K562 (cell line): ENCODE measurements around the gene PNPLA1. TPM values are rescaled to one million over a fixed set of nuclear protein-coding genes. Genes with fewer than 3 reads are reported as not detected.

ENCODE experiments used
- ATAC-seq: fragments of 200-7000 bp; cut with Tn5 transposase; 3 replicates; pipeline ENCODE4 v1.9.1; 2020; ENCODE audit warnings: moderate library complexity
- BruUV-seq: library from RNA; stranded (reverse); fragments of 400-500 nt; replicated peaks from 2 replicates; lab custom pipeline; 2021; lab: Mats Ljungman, UMichigan
- CTCF ChIA-PET: fragments of 300-600 bp; formaldehyde crosslinking; extraction: SDS; loops from one replicate; lab custom pipeline; 2021; ENCODE audit warnings: low intra/inter-chr PET ratio; lab: Yijun Ruan, JAX
- POLR2A ChIA-PET: fragments of 300-600, 350-650 bp; sonication (Branson Sonifier 250); formaldehyde crosslinking; extraction: SDS; loops from one replicate; lab custom pipeline; 2021; ENCODE audit warnings: antibody characterized with exemption, inconsistent platforms; lab: Yijun Ruan, JAX
- DNase-seq, 4 experiments: peaks; one replicate each; pipeline versions ENCODE4 v3.0.0 to v3.0.0-alpha.2; 2011 to 2018; ENCODE audit warnings: low spot score in 3 of 4, mixed read lengths in 3 of 4; ENCODE audit errors: extremely low read depth in 1 of 4
- FAIRE-seq: peaks from 2 replicates; lab custom pipeline; 2011; peaks lifted over from hg19 to GRCh38; lab: Jason Lieb, UNC
- H2AFZ ChIP-seq: 2 replicates; pipeline ENCODE4 v1.6.0; 2011; ENCODE audit warnings: low read depth, low read length, control low read depth, inconsistent platforms
- H3K27ac ChIP-seq: fragments of 200-600 bp; 3 replicates; pipeline ENCODE4 v1.8.0; 2011; ENCODE audit warnings: low read depth, mild to moderate bottlenecking, control low read depth, inconsistent platforms, low read length, moderate library complexity, mixed read lengths; ENCODE audit errors: extremely low read depth
- H3K27me3 ChIP-seq, 2 experiments: fragments of 300-600 bp in 1 of 2; 2 replicates in 1 of 2; 3 replicates in 1 of 2; pipeline versions ENCODE4 v1.6.0 to v1.8.0; 2011; ENCODE audit warnings: inconsistent platforms in 2 of 2, low read length in 2 of 2, mild to moderate bottlenecking in 1 of 2, mixed read lengths in 1 of 2, moderate library complexity in 1 of 2; ENCODE audit not compliant: control insufficient read depth in 2 of 2, insufficient read depth in 2 of 2
- H3K36me3 ChIP-seq: fragments of 300-600 bp; 3 replicates; pipeline ENCODE4 v1.8.0; 2011; ENCODE audit warnings: mild to moderate bottlenecking, low read length, inconsistent platforms; ENCODE audit not compliant: control insufficient read depth, insufficient read depth
- H3K4me1 ChIP-seq, 2 experiments: fragments of 200-600 bp in 1 of 2; replicated peaks in 1 of 2; 2 replicates in 1 of 2; 3 replicates in 1 of 2; pipeline versions ENCODE4 v1.5.1 to v1.8.0; 2011; ENCODE audit warnings: inconsistent platforms in 2 of 2, low read length in 2 of 2, mild to moderate bottlenecking in 1 of 2, mixed read lengths in 1 of 2, moderate library complexity in 1 of 2; ENCODE audit not compliant: control insufficient read depth in 2 of 2, insufficient read depth in 2 of 2
- H3K4me2 ChIP-seq: 2 replicates; pipeline ENCODE4 v1.6.1; 2011; ENCODE audit warnings: low read length, control low read depth, inconsistent platforms, mixed read lengths; ENCODE audit not compliant: insufficient read depth
- H3K4me3 ChIP-seq: fragments of 200-600 bp; sonication (generic), shearing (Covaris generic); 2 replicates; pipeline ENCODE4 v1.5.1; 2016; ENCODE audit warnings: control low read depth, inconsistent platforms
- H3K79me2 ChIP-seq: fragments of 200-600 bp; 3 replicates; pipeline ENCODE4 v1.8.0; 2011; ENCODE audit warnings: low read length, inconsistent platforms; ENCODE audit not compliant: control insufficient read depth, insufficient read depth
- H3K9ac ChIP-seq, 2 experiments: 2 replicates each; pipeline versions ENCODE4 v1.6.0 to v1.6.1; 2011; ENCODE audit warnings: low read depth in 2 of 2, low read length in 2 of 2, control low read depth in 1 of 2, inconsistent platforms in 1 of 2, mild to moderate bottlenecking in 1 of 2, mixed read lengths in 1 of 2; ENCODE audit not compliant: insufficient read depth in 1 of 2
- H3K9me1 ChIP-seq: one replicate; pipeline ENCODE4 v1.6.0; 2011; ENCODE audit warnings: inconsistent platforms, mild to moderate bottlenecking, low read length, moderate library complexity; ENCODE audit not compliant: control insufficient read depth, insufficient read depth
- H3K9me3 ChIP-seq: replicated peaks from 2 replicates; pipeline ENCODE4 v1.5.1; 2011; ENCODE audit warnings: low read depth, low read length, inconsistent platforms; ENCODE audit not compliant: control insufficient read depth, insufficient read depth
- H4K20me1 ChIP-seq: replicated peaks from 2 replicates; pipeline ENCODE4 v1.6.1; 2011; ENCODE audit warnings: low read length, inconsistent platforms, mixed read lengths; ENCODE audit not compliant: control insufficient read depth, insufficient read depth
- BCOR ChIP-seq: fragments of 450-650 bp; IDR thresholded peaks from 2 replicates; pipeline ENCODE4 v1.6.1; 2016
- DIDO1 ChIP-seq: fragments of 450-650 bp; IDR thresholded peaks from 2 replicates; pipeline ENCODE4 v1.6.1; 2016; ENCODE audit warnings: low read depth, missing biosample characterization, missing genetic modification characterization
- GTF2B ChIP-seq: IDR thresholded peaks from 2 replicates; pipeline ENCODE4 v1.6.1; 2011; ENCODE audit not compliant: insufficient read length; ENCODE audit errors: extremely low read depth
- JUND ChIP-seq, 2 experiments: IDR thresholded peaks; 2 replicates in 1 of 2; 3 replicates in 1 of 2; pipeline ENCODE4 v1.6.1; 2011; ENCODE audit warnings: borderline replicate concordance in 2 of 2, low read depth in 2 of 2, low read length in 2 of 2, improper control_type of control experiment in 1 of 2, missing biosample characterization in 1 of 2, missing genetic modification characterization in 1 of 2, missing genetic modification reagents in 1 of 2
- MYC ChIP-seq, 2 experiments: fragments of 250-450 bp in 1 of 2; sonication (Bioruptor Pico) in 1 of 2; IDR thresholded peaks; 2 replicates each; pipeline versions ENCODE4 v1.5.1 to v1.6.1; 2012 to 2021; ENCODE audit warnings: low read depth in 2 of 2, borderline replicate concordance in 1 of 2, improper control_type of control experiment in 1 of 2, low read length in 1 of 2, mild to moderate bottlenecking in 1 of 2, moderate library complexity in 1 of 2
- NONO ChIP-seq, 2 experiments: fragments of 200-400 bp in 1 of 2; fragments of 450-650 bp in 1 of 2; formaldehyde crosslinking in 1 of 2; IDR thresholded peaks; 2 replicates each; pipeline ENCODE4 v1.6.1; 2017; ENCODE audit warnings: low read depth in 2 of 2, mild to moderate bottlenecking in 2 of 2, moderate library complexity in 2 of 2, low read length in 1 of 2
- SRSF7 ChIP-seq: fragments of 200-400 bp; formaldehyde crosslinking; optimal IDR thresholded peaks from 2 replicates; pipeline ENCODE3; 2017; ENCODE audit warnings: mild to moderate bottlenecking, low read depth, low read length
- ZKSCAN8 ChIP-seq: fragments of 200-800 bp; sonication (Bioruptor generic); IDR thresholded peaks from 2 replicates; pipeline ENCODE4 v1.6.1; 2016; ENCODE audit warnings: missing genetic modification characterization, missing compliant biosample characterization
- ZNF3 ChIP-seq: fragments of 250-450 bp; sonication (Bioruptor Pico); IDR thresholded peaks from 2 replicates; pipeline ENCODE4 v1.5.0; 2021; ENCODE audit warnings: mild to moderate bottlenecking, moderate library complexity
- ZNF408 ChIP-seq: fragments of 250-450 bp; sonication (Bioruptor Pico); IDR thresholded peaks from 2 replicates; pipeline ENCODE4 v1.4.0; 2020; ENCODE audit warnings: low read depth, mild to moderate bottlenecking, moderate library complexity
- ZNF655 ChIP-seq: fragments of 250-450 bp; sonication (Bioruptor Pico); IDR thresholded peaks from 2 replicates; pipeline ENCODE4 v1.5.0; 2021
- WGBS: fragments of 100-300 bp; shearing (Covaris generic); methylation state at CpG from one replicate; pipeline ENCODE4 v1.1.6; 2016; ENCODE audit warnings: low coverage, mixed read lengths; ENCODE audit not compliant: insufficient coverage; ENCODE audit errors: missing lambda C conversion rate; 5-methylcytosine and 5-hydroxymethylcytosine counted together
- in situ Hi-C: fragments of 300-500 bp; cut with MboI; formaldehyde crosslinking; loops from 4 replicates; pipeline ENCODE4 v1.15.0; 2018; ENCODE audit warnings: inconsistent platforms, mixed read lengths
- intact Hi-C: fragments of 100-400 bp; cut with micrococcal nuclease; formaldehyde crosslinking; loops from 2 replicates; pipeline ENCODE4 v1.14.2; 2022
- polyA plus RNA-seq, 8 experiments: library from polyadenylated mRNA; depleted of rRNA in 4 of 8; stranded (reverse) in 5 of 8; unstranded in 3 of 8; fragments of >200 nt; fragmentation: Nextera tagmentation in 2 of 8; fragmentation: Illumina TruSeq in 1 of 8; extraction: Ambion mirVana in 2 of 8; extraction: Trizol in 1 of 8; gene quantifications; 2 replicates each; pipeline versions ENCODE4 v1.2.1 to v1.2.3, GENCODE V29; 2011 to 2014; ENCODE audit warnings: inconsistent platforms in 1 of 8, missing spikeins in 1 of 8
- total RNA-seq, 7 experiments: library from RNA; depleted of rRNA in 6 of 7; stranded (reverse); fragments of >200 nt in 6 of 7; fragmentation: Illumina TruSeq in 2 of 7; extraction: Trizol in 2 of 7; gene quantifications; 2 replicates each; pipeline versions ENCODE4 v1.2.1 to v1.2.3, GENCODE V29; 2011 to 2021; ENCODE audit warnings: low replicate concordance in 1 of 7

PNPLA1 gene
- total and polyA plus RNA-seq, 9 of the 15 experiments (the other 6 are each of a cell fraction or from before 2014, with no cell fraction given) = 0.04 to 0.27 (median 0.13) TPM; not detected in 2

- TF ChIP-seq ZNF655 (CRISPR knock-in tag) = no peak
- peak; percentile 44; the same call in 1 of the 2 replicates for TF ChIP-seq JUND (IDR thresholded peaks at IDR 0.05; ENCODE audit: borderline replicate concordance, low read depth, low read length)
- no peak; the same call in 2 of the 3 replicates for TF ChIP-seq JUND (tag; IDR thresholded peaks at IDR 0.05; ENCODE audit: borderline replicate concordance, low read depth, low read length)
These were observed 44.6 kb downstream of the PNPLA1 start (continued) for GRCh38 chr6:36314221-36315014.

- no peaks in the 10 kb centered on the region for H3K9me1 ChIP-seq
- no peak overlapping the region for H3K27ac ChIP-seq
- peaks cover 0 to 5% of the 10 kb centered on the region in 2 experiments; a peak in 2 of 5 replicates for H3K4me1 ChIP-seq
- H3K4me2 ChIP-seq = no peak overlapping the region
- in situ Hi-C loops = no loop called here
- no peak overlapping the region for H3K9ac ChIP-seq
- peaks cover 31 to 65% of the 10 kb centered on the region in 2 experiments for H3K27me3 ChIP-seq
- ChIA-PET POLR2A (interaction anchor here (0.6 to 1.3 kb wide), 3 partner anchors 8 to 53 kb away, joined by 3 read pairs; no protein-coding TSS in a partner anchor), CTCF (no interaction called here)
- no TSS peak for BruUV-seq
- H3K4me3 ChIP-seq = no peak overlapping the region
- no peaks in the 10 kb centered on the region for H3K36me3 ChIP-seq
- ATAC-seq (no peak), DNase-seq (no peak), FAIRE-seq (no peak)
- TF ChIP-seq SRSF7 (no peak), ZNF3 (CRISPR knock-in tag) (no peak), BCOR (no peak), DIDO1 (tag) (no peak), MYC (IDR thresholded peaks at IDR 0.05; ENCODE audit: low read depth, low read length) (no peak), MYC (CRISPR knock-in tag; IDR thresholded peaks at IDR 0.05; ENCODE audit: borderline replicate concordance, low read depth) (no peak), ZNF408 (CRISPR knock-in tag) (no peak), GTF2B (no peak), NONO (IDR thresholded peaks at IDR 0.05; ENCODE audit: low read depth in 2 of 2, low read length in 1 of 2) (no peak), ZKSCAN8 (CRISPR knock-in tag) (no peak)
- intact Hi-C loops = no loop called here
- no peak overlapping the region for H2AFZ ChIP-seq
- no peaks in the 10 kb centered on the region; the same call in 1 of the 2 replicates for H4K20me1 ChIP-seq
- 7% methylated on average over 5 of the region's 5 CpGs for WGBS
- no peaks in the 10 kb centered on the region for H3K79me2 ChIP-seq
- no peaks in the 10 kb centered on the region for H3K9me3 ChIP-seq
These were observed 46.1 kb downstream of the PNPLA1 start for GRCh38 chr6:36315921-36316320.
